GM19468 (cell line): ENCODE measurements around the gene TNRC18.

ENCODE experiments used
- ATAC-seq: cut with Tn5 transposase; IDR thresholded peaks from one replicate; pipeline ENCODE4 v1.9.1; 2021; ENCODE audit warnings: mild to moderate bottlenecking, moderate library complexity, moderate number of reproducible peaks; ENCODE audit not compliant: unreplicated experiment; ENCODE audit errors: extremely low read depth

Gene TNRC18

DNA sequence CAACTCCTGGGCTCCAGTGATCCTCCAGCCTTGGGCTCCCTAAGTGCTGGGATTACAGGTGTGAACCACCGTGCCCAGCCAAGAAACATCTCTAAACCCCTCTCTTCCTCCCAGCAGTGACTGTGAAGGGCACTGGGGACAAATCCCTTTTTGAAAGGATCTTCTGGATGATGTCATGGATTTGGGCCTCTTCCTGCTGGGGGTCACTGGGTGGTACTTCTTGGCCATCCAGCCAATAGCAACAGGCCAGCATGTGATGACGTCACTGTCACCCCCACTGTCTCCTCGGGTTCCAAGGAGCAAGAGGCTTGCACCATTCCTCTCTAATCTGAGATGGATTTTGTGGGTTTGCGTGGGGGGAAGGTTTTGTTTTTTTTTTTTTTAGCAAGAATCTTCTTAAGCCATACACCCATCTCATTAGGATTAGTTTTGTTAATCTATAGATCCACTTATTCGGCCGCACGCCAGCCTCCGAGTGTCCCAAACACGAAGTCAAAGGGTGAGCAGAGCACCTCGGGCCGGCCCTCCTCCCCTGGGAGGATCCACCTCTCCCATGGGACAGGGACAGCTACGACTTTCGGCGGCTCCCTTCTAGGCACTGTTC, 29.4 kb upstream of the TNRC18 start:
- ATAC-seq: no peak

DNA sequence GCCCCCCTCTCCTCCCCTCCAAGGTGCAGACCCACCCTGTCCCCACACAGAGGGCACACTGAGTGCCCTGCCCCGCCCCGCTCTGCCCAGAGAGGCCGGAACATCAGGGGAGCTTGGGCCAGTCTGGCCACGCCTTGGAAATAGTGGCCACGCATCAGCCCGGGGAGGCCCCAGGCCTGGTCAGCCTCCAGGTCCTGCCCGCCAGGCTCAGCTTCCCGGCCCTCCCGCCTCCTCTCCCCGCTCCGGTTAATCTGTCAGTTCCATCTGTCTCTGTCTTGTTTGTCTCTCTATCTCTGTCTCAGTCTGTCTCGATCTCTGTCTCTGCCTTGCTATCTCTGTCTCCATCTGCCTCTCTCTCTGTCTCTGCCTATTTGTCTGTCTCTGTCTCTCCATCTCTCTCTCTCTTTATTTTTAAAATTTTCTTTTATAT, 28.9 kb upstream of the TNRC18 start:
- ATAC-seq: no peak

DNA sequence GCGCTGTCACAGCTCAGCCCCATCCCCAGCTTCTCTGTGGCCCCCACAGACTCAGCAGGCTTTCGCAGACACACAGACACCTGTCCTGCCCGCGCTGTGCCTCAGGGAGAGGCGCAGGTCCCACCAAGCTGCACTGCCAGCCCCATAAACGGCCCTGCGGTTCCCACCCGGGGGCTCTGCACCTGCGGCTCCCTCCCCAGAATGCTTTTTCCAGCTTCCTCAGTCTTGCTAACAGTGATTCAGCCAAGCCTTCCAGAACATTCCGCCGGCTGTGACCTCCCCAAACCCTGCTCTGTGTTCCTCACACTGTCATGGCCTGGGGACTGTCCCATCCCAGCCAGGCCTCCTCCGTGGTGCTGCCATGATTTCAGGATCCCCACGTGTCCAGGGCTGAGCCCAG, 27.8 kb upstream of the TNRC18 start:
- no peak for ATAC-seq

DNA sequence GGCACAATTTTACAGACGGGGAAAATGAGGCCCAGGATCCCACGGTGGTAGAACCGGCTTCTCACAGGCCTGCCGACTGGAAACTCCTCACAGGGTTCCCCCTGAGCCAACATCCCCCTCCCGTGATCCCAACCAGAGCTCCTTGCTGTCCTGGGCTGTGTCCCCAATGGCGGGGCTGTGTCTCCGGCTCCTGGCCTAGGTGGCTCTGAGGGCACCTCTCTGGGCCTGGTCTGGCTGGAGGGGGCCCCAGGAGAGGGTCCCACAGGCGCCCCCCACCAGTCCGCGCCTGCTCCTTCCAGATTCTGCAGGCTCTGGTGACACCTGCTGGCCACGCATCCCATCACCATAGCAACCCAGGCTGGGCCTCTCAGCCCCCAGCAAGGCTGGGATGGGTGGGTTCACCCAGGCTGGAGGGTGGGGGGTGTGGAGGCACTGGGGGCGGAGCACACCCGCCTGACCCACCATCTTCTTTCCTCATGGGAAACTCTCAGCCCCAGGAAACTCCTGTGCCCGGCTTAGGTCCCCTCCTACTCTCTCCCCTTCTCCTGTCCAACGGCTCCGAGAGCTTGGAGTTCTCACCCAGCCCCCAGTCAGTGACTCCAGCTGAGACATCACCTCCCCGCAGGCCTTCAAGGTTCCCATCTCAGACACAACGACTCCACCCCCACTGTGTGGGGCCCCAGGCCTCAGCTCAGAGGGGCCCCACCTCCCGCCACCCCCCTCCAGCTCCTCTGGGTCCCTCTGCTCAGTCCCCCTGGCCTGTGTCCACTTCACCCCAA, 27.1 kb upstream of the TNRC18 start:
- ATAC-seq: no peak

DNA sequence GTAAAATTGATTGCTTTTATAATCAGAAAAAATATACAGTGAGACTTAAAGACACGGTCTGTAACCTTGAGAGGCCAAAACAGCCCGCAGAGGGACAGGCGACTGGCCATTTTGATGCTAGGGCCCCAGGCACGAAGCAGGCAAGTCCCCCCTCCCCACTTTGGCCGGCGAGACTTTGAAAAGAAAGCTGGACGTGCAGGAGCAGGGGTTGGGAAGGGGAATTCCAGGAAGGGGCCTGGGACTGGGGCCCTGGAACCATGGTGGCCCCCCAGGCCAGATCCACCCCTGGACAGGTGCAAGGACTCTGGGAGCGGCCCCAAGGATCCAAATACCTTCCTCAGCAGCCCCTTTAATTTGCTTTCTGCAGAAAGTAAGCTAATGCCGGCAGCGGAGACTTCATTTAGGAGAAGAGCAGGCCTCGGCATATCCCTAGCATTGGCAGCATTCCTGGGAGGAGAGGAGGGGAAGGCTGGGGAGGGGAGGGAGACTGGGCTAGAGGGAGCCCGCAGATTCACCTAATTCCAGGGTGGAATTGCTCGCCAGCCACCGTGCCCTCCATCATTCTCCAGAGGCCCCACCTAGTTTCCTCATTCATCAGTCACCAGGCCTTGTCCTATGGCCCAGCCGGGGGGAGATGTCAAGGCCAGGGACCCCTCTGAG, 24.9 kb upstream of the TNRC18 start:
- no peak for ATAC-seq

DNA sequence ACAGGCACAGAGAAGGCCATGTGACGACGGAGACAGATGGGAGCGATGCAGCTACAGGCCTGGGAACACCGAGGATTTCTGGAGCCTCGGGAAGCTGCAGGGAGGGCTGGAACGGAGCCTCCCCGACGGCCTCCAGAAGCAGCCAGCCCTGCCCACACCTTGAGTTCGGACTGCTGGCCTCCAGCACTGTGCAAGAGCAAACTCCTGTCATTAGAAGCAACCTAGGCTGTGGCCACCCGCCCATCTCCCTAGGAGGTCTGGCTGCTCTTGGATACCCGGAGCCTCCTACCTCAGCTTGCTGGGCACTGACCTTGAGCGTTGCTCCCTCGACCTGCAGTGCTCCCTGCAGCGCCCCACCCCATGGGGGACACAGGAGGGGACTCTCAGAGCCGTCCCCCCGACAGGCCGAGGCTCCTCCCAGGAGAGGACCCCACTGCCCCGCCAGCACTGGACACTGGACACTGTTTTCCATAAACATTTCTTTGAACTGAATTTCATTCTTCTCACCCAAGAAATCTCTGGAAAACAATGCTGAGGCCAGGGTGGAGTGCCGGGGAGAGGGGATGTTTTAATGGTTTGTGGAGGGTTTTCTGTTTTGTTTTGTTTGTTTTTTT, 22.5 kb upstream of the TNRC18 start:
- ATAC-seq: no peak

DNA sequence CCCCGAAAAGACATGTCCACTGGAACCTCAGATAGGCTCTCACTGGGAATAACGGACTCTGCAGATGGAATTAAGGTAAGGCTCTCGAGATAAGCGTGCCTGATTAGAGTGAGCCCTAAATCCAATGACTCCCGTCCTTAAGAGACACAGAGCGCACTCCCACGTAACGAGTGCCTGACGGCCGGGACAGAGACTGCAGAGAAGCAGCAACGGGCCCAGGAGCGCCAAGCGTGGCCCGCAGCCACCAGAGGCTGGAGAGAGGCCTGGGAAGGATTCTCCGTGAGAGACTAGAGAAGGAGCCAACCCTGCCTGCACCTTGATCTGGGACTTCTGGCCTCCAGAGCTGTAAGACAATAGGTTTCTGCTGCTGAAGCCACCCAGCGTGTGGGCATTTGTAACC, 20.0 kb upstream of the TNRC18 start:
- no peak for ATAC-seq

DNA sequence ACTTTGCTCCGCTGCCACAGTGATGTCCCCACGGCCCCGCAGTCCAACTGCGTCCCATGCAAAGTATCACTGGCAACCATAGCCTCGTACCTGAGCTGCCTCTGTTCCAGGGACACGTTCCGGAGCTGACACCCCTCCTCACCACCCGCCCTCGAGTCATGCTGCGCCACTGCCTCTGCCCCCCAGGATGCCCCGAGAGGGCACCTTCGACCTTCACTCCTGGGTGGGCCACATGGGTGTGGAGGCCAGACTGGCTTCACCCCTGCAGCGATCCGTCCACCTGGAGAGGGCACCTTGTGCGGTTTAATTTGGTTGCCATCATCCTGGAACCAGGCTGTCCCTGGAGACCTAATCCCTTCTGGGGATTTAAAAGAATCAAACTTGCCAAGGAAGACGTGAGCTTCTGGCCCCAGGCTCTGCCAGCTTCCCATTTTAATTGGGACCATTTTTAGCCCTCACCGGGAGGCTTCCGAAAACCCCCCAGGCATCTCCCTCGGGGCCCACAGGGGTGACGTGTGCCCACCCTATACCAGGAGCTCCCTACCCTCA, 19.2 kb upstream of the TNRC18 start:
- no peak for ATAC-seq

DNA sequence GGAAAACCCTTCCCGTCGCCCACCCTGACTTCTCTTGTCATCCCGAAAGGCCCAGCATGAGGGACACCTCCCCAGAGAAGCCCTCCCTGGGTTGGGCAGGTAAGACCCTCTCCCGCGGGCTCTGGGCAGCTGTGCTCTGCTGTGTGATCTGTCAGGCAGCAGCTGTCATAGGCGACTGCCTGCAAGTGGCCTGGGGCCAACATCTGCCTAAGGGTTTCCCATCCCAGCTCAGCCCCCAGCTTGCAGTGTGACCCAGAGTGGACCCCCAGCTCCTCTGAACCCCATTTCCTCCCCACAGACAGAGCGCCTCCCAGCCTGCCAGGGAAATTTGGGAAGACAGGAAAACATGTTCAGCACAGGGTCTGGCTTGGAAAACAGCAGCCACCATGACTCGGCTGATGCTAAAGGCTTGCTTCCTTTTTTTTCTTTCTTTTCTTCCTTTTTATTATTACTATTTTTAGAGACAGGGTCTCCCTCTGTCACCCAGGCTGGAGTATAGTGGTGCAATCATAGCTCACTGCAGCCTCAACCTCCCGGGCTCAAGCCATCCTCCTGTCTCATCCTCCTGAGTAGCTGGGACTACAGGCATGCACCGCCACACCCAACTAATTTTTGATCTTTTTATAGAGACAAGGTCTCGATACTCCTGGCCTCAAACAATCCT, 18.3 kb upstream of the TNRC18 start:
- no peak for ATAC-seq

DNA sequence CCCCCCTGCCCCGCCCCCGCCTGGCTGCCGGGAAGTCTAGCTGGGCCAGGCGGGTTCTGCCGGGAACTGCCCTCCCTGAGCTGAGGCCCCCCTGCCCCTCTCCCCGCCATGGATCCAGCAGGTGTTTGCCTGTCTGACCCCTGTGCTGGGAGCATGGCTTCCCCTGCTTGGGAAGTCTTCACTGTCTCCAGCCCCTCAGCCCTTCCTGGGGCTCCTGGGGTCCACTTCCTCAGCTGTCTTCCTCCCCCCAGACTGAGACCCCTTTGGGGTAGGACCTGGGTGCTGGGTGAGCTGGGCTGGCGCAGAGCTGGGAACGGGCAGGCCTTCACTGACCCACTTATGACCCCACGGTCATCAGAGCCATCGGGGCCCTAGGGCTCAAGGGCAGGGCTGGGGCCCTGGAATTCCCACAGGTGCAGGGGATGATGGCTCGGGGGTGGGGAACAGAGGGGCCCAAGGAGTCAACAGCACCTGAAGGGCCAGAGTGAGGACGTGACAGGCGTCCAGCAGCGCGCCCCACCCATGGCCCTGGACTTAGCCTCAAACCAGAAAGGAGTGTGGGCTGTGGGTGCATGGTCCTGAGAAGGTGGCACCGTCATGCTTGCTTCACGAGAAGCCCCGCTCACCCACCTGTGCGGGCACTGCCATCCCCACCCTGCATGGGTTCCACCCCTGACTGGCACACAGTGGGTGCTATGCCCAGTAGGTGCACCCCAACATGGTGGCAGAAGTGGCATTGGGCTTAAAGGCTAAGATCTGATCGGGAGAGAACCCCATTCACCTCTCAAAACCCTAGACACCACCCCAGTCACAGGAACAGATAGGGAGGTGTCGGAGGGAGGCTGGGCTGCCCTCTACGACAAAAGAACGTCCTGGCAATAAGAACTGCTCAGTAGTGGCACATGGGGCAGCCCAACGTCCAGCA, 16.2 kb upstream of the TNRC18 start:
- no peak for ATAC-seq

DNA sequence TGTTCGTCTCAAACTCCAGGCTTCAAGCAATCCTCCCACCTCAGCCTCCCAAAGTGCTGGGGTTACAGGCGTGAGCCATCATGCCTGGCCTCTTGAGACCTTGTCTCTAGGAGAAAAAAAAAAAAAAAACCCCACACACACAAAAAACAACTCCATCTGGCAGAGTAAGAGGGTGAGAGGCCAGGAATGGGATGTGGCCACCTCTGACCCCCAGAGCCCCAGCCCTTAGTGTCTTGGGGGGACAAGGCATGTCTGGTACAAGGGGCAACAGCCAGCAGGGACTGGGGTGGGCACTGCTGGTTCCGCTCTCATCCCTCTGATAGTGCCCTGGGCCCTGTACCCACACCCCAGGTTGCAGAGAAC, 15.6 kb upstream of the TNRC18 start:
- no peak for ATAC-seq

DNA sequence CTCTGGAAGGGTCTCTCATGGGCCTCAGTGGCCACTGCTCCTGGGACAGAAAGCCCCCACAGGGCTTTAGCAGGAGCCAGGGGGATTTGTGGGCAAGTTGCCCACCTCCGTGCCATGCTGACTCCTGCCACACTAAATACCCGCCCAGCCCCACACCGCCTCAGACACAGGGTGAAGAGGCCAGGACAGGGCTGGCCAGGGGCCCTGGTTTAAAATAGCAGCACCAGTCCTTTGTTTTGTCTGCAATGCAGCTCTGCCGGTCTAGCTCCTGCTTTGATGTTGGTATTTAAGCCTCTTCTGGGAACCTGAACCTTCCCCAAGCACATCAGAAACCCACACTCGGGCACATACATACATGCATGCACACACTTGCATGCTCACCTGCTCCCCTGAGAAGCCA, 14.4 kb upstream of the TNRC18 start:
- no peak for ATAC-seq

DNA sequence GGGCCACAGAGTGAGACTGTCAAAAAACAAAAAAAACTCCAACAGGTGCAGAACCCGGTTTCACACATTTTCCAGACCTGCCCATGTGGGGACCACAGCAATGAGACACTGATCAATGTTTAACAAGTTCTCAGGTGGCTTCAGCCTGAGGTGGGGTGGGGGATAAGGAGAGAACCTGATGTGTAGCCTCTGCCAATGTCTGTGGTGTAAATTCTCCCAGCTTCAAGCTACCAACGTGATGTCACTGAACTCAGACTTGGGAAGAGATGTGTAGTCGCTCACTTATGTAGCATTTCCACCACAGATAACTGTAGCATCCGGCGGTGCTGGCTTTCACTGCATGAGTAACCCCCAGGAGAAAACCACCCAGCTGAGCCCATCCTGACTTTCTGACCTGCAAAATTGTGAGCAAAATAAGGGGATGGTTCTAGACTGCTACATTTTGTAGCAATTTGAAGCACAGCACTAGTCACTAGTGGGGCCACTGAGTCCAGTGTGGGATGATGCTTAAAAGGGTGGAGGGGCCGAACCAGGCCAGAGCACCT, 13.8 kb upstream of the TNRC18 start:
- no peak for ATAC-seq

DNA sequence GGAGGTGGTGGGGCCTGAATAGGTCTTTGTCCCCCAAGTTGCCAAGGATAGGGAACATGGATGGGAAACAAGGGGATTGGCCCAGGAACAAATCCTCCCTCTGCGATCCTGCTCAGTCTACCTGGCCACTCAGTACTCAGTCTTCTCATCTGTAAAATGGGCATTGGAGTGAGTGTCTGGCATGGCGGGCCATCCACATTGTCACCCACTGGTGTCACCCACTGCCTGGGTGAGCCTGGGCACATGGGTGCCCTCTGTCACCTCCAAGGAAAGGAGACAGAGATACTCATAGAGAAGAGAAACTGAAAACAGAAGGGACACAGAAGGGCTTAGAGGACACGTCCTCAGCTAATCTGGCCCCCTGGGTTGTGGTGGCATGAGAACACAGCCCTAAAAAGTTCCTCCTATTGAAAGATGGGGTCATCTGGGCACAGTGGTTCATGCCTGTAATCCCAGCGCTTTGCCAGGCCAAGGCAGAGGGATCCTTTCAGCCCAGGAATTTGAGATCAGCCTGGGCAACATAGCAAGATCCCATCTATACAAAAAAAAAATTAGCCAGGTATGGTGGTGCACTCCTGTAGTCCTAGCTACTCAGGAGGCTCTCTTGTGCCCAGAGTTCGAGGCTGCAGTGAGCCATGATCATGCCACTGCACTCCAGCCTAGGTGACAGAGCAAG, 12.5 kb upstream of the TNRC18 start:
- ATAC-seq: no peak

DNA sequence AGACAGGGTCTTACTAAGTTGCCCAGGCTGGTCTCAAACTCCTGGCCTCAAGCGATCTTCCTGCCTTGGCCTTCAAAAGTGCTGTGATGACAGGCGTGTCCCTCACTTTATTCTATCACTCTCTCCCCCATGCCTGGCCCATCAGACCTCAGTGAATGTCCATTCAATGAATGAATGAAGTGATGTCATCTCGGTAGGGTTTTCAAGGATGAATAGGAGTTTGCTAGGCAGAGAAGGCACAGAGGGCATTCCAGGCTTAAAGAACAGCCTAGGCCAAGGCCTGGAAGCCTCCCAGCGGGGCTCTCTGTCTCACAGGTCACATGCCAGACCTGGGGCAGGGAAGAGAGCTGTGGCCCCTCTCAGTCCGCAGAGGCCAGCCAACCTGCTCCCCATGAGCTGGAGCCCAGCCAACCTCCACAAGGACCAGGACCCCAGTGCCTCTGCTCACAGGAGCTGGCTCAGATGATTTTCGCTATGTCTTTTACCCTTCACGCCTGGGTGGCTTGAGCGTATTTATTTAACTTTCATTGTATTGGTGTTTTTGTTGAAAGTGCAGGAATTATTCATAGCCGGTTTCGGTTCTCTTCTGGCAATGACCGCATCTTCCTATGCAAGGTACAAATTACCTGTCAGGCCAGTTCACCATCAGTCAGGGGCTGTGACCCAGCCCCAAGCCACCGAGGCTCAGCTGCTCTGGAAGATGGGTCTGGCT, 11.8 kb upstream of the TNRC18 start:
- peak; percentile 51 for ATAC-seq

DNA sequence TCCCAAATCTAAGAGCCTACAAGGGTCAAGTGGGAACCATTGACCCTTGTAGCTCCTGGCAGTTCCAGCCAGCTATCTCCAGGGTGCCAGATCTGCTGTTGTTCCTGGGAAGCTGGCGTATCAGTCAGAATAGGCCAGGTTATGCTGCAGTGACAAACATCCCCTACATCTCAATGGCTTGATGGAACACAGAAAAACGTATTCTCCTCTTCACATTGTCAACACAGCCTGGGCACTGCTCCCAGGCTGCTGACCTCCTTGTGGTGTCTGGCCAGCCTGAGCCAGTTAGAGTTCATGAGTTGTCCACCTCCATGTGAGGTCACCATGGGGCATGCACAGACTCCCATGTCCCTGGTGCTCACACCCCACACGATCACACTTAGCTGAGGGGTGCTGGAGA, 9.5 kb upstream of the TNRC18 start:
- ATAC-seq: no peak

DNA sequence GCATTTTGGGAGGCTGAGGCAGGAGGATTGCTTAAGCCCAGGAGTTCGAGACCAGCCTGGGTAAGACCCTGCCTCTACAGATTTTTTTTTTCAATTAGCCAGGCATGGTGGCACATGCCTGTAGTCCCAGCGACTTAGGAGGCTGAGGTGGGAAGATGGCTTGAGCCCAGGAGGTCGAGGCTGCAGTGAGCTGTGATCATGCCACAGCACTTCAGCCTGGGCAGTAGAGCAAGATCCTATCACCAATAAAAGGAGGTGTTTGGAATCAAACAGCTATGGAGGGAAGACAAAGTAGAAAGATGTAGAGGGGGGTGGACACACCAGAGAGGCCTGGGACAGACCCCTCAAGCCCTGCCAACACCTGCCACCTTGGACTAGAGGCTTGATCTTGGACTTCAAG, 9.1 kb upstream of the TNRC18 start:
- ATAC-seq: no peak

DNA sequence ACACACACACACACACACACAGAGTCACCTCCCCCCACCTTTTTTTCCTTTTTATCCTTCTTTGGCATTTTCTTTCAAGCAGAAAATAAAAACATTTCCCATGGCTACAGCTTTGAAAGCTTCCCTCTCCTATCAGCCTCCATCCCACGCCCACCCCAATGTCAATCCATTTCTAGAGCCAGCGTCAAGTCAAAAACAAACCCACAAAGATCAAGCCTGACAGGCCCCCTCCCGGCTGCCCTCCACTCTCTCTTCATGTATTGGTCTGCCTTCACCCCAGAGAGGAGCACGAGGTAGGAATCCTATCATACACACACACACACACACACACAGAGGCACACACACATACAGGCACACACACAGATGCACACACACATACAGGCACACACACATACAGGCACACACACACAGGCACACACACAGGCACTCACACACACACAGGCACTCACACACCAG, 8.0 kb upstream of the TNRC18 start:
- no peak for ATAC-seq
